ENCODE results near the gene PIK3R5. TPM values are rescaled to one million over a fixed set of nuclear protein-coding genes. Genes with fewer than 3 reads are reported as not detected.
A peak's percentile ranks its signal among the peaks of the same experiment; 100 is the strongest.

PIK3R5 gene, protein sequence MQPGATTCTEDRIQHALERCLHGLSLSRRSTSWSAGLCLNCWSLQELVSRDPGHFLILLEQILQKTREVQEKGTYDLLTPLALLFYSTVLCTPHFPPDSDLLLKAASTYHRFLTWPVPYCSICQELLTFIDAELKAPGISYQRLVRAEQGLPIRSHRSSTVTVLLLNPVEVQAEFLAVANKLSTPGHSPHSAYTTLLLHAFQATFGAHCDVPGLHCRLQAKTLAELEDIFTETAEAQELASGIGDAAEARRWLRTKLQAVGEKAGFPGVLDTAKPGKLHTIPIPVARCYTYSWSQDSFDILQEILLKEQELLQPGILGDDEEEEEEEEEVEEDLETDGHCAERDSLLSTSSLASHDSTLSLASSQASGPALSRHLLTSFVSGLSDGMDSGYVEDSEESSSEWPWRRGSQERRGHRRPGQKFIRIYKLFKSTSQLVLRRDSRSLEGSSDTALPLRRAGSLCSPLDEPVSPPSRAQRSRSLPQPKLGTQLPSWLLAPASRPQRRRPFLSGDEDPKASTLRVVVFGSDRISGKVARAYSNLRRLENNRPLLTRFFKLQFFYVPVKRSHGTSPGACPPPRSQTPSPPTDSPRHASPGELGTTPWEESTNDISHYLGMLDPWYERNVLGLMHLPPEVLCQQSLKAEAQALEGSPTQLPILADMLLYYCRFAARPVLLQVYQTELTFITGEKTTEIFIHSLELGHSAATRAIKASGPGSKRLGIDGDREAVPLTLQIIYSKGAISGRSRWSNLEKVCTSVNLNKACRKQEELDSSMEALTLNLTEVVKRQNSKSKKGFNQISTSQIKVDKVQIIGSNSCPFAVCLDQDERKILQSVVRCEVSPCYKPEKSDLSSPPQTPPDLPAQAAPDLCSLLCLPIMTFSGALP
- 100 to 1,000 TPM; 153 to 159 TPM for total RNA-seq
- 81.7 TPM for polyA plus RNA-seq (2013, experiment 1 of 2)
- polyA plus RNA-seq (2013, experiment 2 of 2): 101 TPM
- total RNA-seq: 18.2 to 256 (median 138) reads per million in 172 experiments

DNA sequence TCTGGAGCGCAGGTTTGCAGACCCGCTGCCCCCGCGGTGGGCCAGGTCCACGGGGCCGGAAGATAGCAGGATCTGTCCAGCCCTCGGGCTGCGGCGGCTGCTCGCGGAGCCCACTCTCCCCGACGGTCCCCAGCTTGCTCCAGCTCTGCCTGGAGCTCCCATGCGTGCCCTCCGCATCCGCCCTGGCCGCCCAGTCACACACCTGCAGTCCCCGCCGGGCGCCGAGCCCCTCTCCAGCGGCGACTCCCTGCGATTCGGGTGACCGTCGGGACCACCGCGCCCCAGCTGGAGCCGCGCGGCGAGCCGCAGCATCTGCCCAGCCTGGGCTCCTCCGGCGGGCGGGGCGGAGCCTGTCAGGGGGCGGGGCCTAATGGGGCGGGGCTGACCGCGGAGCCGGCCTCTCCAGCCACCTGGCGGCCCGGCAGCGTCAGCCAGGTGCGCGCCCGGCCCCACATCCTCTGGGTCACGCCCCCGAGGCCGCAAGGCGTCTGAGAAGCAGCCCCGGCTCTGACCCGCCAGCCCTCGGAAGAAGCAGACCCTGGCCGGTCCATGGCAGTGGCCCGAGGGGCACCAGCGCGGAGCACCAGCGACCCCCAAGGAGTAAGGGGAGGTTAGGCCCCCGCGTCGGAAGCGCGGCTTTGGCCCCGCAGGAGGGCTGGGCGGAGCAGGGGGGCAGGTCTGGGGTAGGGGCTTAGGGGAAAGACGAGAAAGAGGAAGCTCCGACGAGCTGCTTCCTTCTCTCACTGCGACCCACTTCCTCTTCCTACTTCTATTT, at the start of gene PIK3R5:
TSS of gene PIK3R5 (minus strand) at position 314 of the 775 bp plus-strand sequence. CDS start 54,213 bp downstream, outside the sequence.
- DNase-seq (peak; percentile 67 to 91 (median 84)), ATAC-seq (ENCODE audit: poor library complexity) (peak; percentile 73)
- CTCF ChIA-PET: interaction anchor here (1.0 to 3.8 kb wide), 7 partner anchors 10 to 67 kb away, joined by 3 to 9 read pairs (median 4); no protein-coding TSS in a partner anchor
- TF ChIP-seq, protein P1, sequence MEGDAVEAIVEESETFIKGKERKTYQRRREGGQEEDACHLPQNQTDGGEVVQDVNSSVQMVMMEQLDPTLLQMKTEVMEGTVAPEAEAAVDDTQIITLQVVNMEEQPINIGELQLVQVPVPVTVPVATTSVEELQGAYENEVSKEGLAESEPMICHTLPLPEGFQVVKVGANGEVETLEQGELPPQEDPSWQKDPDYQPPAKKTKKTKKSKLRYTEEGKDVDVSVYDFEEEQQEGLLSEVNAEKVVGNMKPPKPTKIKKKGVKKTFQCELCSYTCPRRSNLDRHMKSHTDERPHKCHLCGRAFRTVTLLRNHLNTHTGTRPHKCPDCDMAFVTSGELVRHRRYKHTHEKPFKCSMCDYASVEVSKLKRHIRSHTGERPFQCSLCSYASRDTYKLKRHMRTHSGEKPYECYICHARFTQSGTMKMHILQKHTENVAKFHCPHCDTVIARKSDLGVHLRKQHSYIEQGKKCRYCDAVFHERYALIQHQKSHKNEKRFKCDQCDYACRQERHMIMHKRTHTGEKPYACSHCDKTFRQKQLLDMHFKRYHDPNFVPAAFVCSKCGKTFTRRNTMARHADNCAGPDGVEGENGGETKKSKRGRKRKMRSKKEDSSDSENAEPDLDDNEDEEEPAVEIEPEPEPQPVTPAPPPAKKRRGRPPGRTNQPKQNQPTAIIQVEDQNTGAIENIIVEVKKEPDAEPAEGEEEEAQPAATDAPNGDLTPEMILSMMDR (IDR thresholded peaks at IDR 0.05): peak; percentile 36
- Mint-ChIP-seq H3K27ac (peak within 1 kb of the TSS; percentile 90), H3K36me3 (ENCODE audit: low read depth) (peaks cover 36% of the 10 kb centered on the region), H3K4me3 (peak within 1 kb of the TSS; percentile 95), H3K4me1 (ENCODE audit: low read depth) (peaks cover 47% of the 10 kb centered on the region), H3K9me3 (peaks cover 10% of the 10 kb centered on the region), H3K27me3 (no peaks in the 10 kb centered on the region)
- Histone ChIP-seq H3K27me3 (ENCODE audit: control insufficient read depth in 1 of 2, insufficient read depth in 2 of 2, low read length in 2 of 2) (no peaks in the 10 kb centered on the region), H3K4me3 (ENCODE audit: low read length) (peak within 1 kb of the TSS; percentile 99), H3K36me3 (ENCODE audit: insufficient read depth, low read length) (peaks cover 23% of the 10 kb centered on the region), H3K27ac (ENCODE audit: low read depth in 1 of 2, low read length in 2 of 2) (peak within 1 kb of the TSS; percentile 77 to 83), H3K9me3 (ENCODE audit: control insufficient read depth in 1 of 2, insufficient read depth in 1 of 2, low read length in 2 of 2) (peaks cover 5 to 6% of the 10 kb centered on the region in 2 experiments), H3K4me1 (ENCODE audit: insufficient read depth, low read length) (peaks cover 51% of the 10 kb centered on the region)
- intact Hi-C loops (cut with DNase I, micrococcal nuclease): loop anchor here (1.0 to 5.0 kb wide), 5 partner anchors 11 to 67 kb away; no protein-coding TSS in a partner anchor
- POLR2A ChIA-PET: interaction anchor here (0.5 to 4.3 kb wide), 13 partner anchors 9 to 1130 kb away, joined by 3 to 94 read pairs (median 5); partner anchors contain the start of gene NDEL1

DNA sequence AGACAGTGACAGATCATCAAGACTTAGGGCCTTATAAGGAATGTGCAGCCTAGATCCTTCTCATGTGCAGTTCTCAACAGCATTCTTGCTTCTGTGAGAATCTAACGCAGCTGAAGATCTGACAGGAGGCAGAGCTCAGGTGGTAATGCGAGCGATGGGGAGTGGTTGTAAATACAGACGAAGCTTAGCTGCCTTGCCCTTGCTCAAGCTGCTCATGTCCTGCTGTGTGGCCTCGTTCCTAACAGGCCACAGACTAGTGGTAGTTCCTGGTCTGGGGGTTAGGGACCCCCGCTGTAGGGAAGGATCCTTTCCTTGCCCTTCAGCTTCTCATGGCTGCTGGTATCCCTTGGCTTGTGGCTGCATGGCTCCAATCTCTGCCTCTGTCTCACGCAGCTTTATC, 45.5 kb upstream of the PIK3R5 start:
- Mint-ChIP-seq H3K27ac (no peak overlapping the region), H3K27me3 (peaks cover 70% of the 10 kb centered on the region), H3K36me3 (ENCODE audit: low read depth) (no peaks in the 10 kb centered on the region), H3K4me1 (ENCODE audit: low read depth) (no peaks in the 10 kb centered on the region), H3K4me3 (no peak overlapping the region), H3K9me3 (no peaks in the 10 kb centered on the region)
- Histone ChIP-seq H3K4me3 (ENCODE audit: low read length) (no peak overlapping the region), H3K27me3 (ENCODE audit: control insufficient read depth in 1 of 2, insufficient read depth in 2 of 2, low read length in 2 of 2) (peaks cover 16 to 37% of the 10 kb centered on the region in 2 experiments), H3K4me1 (ENCODE audit: insufficient read depth, low read length) (no peaks in the 10 kb centered on the region), H3K27ac (ENCODE audit: low read depth in 1 of 2, low read length in 2 of 2) (no peak overlapping the region), H3K9me3 (ENCODE audit: control insufficient read depth in 1 of 2, insufficient read depth in 1 of 2, low read length in 2 of 2) (peaks cover 0 to 4% of the 10 kb centered on the region in 2 experiments), H3K36me3 (ENCODE audit: insufficient read depth, low read length) (no peaks in the 10 kb centered on the region)
- ATAC-seq (ENCODE audit: poor library complexity) (no peak), DNase-seq (no peak)
- CTCF ChIA-PET: interaction anchor here (1.1 kb wide), 1 partner anchor 8 kb away, joined by 4 read pairs; no protein-coding TSS in a partner anchor
- intact Hi-C loops (cut with DNase I, micrococcal nuclease): no loop called here
- TF ChIP-seq, protein P1 (IDR thresholded peaks at IDR 0.05): no peak
- POLR2A ChIA-PET: no interaction called here

All from CD4-positive, alpha-beta T cell (primary cell).